Upper lobe of left lung (tissue), 4 donors: ENCODE measurements around the gene GNG8.

Experiments
- CTCF ChIP-seq, 6 experiments: fragments of 450-650 bp in 4 of 6; fragments of 200-600 bp in 2 of 6; sonication (generic) in 2 of 6; IDR thresholded peaks; one replicate each; pipeline ENCODE4 v1.5.1; 2016 to 2019; ENCODE audit warnings: antibody characterized with exemption in 6 of 6
- EP300 ChIP-seq, 4 donors: sonication (generic); formaldehyde crosslinking; IDR thresholded peaks; one replicate each; pipeline ENCODE4 v1.5.1; 2017; ENCODE audit warnings: antibody characterized with exemption in 4 of 4, control low read depth in 2 of 4
- POLR2AphosphoS5 ChIP-seq, 2 donors: sonication (generic); formaldehyde crosslinking; IDR thresholded peaks; one replicate each; pipeline ENCODE4 v1.5.1; 2017; ENCODE audit warnings: antibody characterized with exemption in 2 of 2

- TF ChIP-seq POLR2AphosphoS5 (IDR thresholded peaks at IDR 0.05): no peak
- no peak for TF ChIP-seq EP300 (IDR thresholded peaks at IDR 0.05)
- TF ChIP-seq CTCF (IDR thresholded peaks at IDR 0.05): no peak
These were observed 27.8 kb downstream of the GNG8 start for GRCh38 chr19:46608178-46608577.
